HUDEP-2 (cell line): ENCODE data around the gene DHX16.
"Not testable (repeated sequence)": the region's sequence is repeated elsewhere in the genome, so short reads cannot be mapped to it uniquely, and the experiment has no call there.

Source experiments
- DNase-seq, 76 experiments: peaks; one replicate each; lab custom pipeline; 2025; ENCODE audit not compliant: unreplicated experiment in 76 of 76; lab: John Stamatoyannopoulos, UW

Gene DHX16

GRCh38 chr6:30672445-30673253 is at the start of gene DHX16:
Gene DHX16, minus strand, starts transcription at chr6:30673006. Its CDS starts 165 bp downstream, at chr6:30672841.
- peak in 75 of 76 experiments; percentile 70 to 99 (median 96) for DNase-seq

- DNase-seq: peak in 3 of 76 experiments; percentile 29 to 39 (median 38)
Measured at GRCh38 chr6:30722025-30722279, 49.1 kb upstream of the DHX16 start.

DNA sequence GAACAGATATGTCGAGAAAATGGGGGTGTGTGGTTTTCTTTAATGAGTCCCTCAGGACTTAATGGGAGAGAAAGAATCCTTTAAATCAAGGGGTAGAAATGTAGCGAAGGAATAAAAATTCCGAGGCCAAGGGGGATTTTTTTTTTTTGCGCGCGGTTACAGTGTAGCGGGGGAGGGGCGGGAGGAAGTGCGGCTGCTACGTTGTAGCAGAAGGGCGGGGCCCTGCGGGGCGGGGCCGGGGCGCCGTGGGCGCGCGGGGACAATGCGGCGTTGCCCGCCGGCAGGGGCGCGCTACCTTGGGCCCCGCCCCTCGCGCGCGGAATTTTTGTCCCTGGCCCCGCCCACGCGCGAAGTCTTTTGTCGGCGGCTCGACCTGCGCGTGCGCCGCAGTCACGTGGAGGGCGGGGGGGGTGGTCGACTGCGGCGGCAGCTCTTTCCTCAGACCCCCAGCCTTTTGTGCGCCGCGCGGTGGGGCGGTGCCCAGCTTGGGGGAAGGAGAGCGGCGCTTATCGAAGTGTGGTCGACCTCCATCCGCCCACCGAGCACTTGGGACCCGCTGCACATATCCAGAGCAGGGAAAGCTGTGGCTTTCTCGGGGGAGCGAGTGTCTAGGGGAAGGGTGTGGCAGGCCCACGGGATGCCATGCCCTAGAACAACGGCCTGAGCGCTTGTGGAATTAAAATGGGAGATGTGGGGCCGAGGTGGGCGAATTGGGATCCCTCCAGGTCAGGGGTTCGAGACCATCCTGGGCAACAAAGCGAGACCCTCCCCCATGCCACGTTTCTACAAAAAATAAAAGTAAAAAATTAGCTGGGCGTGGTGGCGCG is 48.6 kb upstream of the DHX16 start:
- peak in 73 of 76 experiments; percentile 35 to 97 (median 89) for DNase-seq

DNA sequence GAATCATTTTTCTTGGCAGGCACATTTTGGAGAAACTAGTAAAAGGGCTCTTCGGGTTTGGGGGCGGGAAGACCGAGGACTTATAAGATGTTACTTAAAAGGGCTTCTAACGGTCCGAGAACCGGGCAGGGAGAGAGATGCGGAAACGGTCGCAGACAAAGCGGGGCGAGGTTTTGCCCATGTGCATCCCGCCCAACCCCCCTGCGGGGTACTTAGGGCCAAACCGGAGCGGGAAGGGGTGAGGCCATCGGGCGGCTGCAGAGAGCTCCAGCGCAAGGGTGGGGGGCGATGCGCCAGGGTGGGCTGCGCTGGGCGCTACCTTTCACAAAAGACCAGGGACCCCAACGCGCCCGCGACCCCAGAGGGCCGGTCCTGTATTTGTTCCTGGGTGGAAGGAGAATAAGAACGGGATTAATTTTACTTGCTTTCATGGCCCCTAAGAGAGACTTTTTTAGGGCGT is 48.0 kb upstream of the DHX16 start:
- peak in 70 of 76 experiments; percentile 24 to 84 (median 69) for DNase-seq

DNA sequence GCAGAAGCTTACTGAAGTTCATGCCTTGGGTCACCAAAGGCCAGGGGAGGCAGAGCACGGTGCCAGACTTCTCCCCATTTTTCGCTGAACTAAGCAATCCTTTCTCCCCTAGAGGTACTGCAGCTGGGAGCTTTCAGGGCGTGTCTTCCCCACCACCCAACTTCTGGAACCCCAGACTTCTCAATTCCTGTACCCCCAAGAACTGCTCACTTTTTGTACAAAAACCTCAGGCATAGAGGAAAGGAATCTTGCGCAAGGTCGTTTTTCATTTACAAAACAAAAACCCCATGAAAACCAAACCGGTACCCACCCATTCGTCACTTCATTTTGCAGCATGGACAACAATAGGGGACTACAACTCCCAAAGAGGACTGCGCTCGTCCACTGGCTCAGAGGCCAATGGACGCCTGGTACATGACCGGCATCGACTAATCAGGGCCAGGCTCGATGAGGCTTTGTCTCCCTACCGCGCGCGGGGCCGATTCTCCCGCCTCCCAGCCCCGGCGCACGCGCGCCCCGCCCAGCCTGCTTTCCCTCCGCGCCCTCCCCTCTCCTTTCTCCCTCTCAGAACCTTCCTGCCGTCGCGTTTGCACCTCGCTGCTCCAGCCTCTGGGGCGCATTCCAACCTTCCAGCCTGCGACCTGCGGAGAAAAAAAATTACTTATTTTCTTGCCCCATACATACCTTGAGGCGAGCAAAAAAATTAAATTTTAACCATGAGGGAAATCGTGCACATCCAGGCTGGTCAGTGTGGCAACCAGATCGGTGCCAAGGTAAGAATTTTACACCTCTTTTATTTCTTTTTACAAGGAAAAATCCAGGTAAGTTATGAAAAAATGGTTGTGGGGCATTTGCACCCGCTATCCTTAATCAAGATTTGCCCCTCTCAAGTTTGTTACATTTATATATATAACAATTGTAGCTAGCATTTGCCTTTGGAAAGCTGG is 47.3 kb upstream of the DHX16 start, which contains the start of gene TUBB:
Gene TUBB (plus strand): TSS at position 562 of the 947 bp plus-strand sequence. CDS start 155 bp downstream, at position 717.
- peak in 75 of 76 experiments; percentile 66 to 99 (median 97) for DNase-seq

DNA sequence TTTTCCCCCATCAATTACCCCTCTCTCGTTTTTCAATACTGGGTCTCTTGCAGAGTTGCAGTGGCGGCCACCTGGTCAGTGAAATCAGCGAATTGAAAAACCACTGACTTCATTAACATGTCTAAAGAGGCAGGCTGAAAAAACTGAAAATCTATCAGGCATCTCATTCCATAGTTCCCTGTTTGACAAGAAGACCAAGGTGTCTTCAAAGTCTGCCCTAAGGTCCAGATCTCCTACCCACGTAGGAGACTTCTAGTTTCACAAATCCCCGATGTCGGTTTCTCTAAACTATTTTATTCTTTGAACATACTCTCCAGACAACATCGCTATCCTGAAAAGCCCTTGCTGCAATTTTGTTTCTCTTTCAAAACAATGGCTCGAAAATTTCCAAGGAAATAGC is 46.5 kb upstream of the DHX16 start:
- DNase-seq: peak in 3 of 76 experiments; percentile 30 to 52 (median 40)

DNA sequence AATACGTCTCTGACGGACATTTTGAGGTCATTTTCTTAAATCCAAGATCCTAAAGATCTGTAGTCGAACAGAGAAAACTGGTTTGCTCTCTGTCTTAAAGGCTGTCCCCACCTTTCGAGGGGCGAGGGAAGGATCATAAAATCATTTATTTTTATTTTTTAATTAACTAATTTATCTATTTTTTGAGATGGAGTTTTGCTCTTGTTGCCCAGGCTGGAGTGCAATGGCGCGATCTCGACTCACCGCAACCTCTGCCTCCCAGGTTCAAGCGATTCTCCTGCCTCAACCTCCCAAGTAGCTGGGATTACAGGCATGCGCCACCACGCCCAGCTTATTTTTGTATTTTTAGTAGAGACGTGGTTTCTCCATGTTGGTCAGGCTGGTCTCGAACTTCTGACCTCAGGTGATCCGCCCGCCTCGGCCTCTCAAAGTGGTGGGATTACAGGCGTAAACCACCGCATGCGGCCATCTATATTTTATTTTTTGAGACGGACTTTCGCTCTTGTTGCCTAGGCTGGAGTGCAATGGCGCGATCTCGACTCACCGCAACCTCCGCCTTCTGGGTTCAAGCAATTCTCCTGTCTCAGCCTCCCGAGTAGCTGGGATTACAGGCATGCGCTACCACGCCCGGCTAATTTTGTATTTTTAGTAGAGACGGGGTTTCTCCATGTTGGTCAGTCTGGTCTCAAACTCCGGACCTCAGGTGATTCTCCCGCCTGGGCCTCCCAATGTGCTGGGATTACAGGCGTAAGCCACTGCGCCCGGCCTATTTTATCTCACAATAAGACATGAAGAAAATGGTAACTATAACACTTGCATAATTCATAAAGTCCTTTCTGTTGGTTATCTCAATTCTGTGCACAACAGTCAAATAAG is 45.3 kb upstream of the DHX16 start:
- DNase-seq: not testable (repeated sequence)

- peak; percentile 87 to 100 (median 100) for DNase-seq
Measured at GRCh38 chr6:30717129-30717844, 44.5 kb upstream of the DHX16 start, which contains the start of gene MDC1. Gene MDC1, minus strand, starts transcription at chr6:30717281. Its CDS starts 2,106 bp downstream, at chr6:30715175.

- no peak for DNase-seq
Measured at GRCh38 chr6:30716879-30717128, 44.0 kb upstream of the DHX16 start.

DNA sequence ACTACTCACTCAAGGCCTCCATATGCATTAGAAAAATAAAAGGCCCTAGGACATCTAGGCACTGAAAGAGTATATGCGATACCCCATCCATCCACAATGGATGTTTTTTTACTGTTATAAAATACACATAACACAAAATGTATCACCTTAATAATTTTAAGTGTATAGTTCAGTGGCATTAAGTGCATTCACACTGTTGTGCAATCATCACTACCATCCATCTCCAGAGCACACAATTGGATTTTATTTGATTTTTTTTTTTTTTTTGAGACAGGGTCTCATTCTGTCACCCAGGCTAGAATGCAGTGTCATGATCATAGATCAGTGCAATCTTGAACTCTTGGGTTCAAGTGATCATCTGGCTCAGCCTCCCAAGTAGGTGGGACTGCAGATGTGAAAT is 41.5 kb upstream of the DHX16 start:
- DNase-seq: no peak

DNA sequence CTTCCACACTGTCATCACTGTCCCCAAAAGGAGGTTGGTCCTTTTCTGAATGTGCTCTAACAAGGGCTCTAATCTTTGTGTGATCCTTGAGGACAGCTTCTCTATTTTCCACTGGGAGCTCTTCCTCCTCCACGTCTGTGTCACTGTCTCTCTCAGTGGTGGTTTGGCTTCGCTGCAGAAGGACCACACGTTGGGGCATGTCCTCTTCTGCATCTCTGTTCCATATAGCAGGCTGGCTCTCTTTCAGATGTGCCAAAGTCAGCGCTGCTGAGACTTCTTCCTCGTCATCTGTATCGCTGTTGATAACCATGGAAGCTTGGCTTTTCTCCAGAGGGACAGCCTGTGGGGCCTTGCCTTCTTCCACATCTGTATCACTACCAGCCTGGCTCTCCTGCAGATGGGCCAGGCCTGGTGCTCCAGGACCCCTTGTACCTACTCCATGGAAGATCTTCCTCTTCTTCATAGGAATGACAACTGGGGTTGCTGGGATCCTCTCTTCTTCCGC is 39.7 kb upstream of the DHX16 start:
- DNase-seq: peak in 56 of 76 experiments; percentile 18 to 88 (median 53)

- DNase-seq: no peak
Measured at GRCh38 chr6:30711758-30712380, 39.1 kb upstream of the DHX16 start.

- DNase-seq: no peak
Measured at GRCh38 chr6:30709101-30709868, 36.5 kb upstream of the DHX16 start.

DNA sequence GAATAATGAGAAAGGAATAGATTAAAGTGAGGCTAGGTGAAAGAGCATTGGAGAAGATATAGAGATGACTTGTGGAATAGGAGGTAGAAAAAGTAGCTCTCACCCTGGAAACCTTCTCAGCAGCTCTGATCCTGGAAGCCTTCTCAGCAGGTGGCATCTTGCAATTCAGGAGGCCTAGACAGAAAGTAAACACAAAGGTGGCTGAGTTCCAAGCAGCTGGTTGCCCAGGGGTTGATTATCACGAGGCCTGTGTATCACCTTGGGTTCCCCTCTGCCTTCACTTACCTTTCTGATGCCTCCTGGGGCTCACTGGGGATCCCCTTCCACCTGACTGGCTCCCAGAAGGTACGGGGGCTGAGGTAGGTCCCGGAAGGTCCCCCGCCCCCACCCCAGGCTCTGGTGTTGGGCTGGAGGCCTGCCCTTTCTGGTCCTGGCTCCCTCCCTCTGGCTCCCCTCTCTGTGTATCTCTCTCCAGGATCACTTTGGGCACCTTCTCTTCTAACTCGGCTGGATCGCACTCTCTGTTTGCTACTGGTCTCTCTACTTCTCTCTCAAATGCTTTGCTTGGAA is 34.6 kb upstream of the DHX16 start:
- no peak for DNase-seq

DNA sequence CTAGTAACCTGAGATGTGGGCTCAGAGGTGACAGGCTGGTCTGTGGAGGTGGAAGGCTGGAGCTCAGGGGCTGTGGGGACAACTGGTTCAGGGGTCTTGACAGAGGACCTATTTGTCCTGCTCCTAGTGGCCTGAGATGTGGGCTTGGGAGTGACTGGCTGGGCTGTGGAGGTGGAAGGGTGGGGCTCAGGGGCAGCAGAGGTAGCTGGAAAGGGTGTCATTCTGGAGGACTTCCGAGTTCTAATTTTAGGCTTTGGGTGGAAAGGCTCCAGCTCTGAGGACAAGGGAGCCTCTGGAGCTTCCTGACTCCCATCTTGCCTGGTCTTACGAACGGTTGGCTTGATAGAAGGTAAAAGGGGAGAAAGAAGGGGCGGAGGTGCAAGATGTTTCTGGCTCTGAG is 32.8 kb upstream of the DHX16 start:
- no peak for DNase-seq

DNA sequence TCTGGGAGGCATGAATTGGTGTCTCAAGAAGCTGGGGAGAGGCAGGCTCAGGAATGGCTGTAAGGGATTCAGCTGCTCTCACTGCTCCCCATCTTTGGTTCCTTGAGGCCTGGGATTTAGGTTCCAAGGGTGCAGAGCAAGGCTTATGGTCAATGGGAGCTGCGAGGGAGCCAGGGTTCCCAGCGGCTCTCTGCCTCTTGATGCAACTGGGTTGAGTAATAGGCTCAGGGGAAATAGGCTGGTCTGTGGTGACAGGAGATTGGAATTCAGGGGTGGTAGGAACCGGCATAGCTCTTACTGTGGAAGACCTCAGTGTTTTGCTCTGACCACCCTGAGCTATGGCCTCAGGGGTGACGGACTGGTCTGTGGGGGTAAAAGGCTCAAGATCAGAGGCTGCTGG is 31.0 kb upstream of the DHX16 start:
- DNase-seq: no peak

DNA sequence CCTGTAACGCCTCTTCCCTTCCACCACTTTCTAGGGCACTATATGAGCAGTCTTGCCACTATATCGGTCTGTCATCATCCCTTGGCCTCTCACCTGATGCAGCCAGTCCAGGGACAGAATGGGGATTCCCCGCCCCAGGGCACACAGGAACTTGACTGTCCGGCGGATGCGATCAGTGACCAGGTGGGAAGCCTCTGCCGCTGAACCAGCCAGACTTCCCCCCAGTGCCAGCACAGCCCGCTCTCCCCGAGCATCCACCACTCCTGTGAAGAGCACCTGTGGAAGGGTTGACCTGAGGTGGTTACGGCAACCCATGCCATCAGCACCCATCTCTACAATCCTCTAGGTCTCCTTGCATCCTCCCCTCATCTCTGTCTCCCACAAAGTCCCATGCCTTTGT is 30.2 kb upstream of the DHX16 start:
- no peak for DNase-seq
